ENCODE data around the gene OR51V1.

- no peak for TF ChIP-seq CTCF (IDR thresholded peaks at IDR 0.05; ENCODE audit: low read depth, low read length)
- no peak for TF ChIP-seq POLR2A (IDR thresholded peaks at IDR 0.05; ENCODE audit: extremely low read depth, insufficient read length)
- TF ChIP-seq MYC (IDR thresholded peaks at IDR 0.05; ENCODE audit: low read depth, low read length): no peak
- TF ChIP-seq MAX (IDR thresholded peaks at IDR 0.05; ENCODE audit: low read depth, low read length): no peak
Observed at GRCh38 chr11:5223686-5224085, 23.2 kb upstream of the OR51V1 start.

Measured in NB4 (cell line).